Rectal smooth muscle tissue (tissue), 1 donor: ENCODE data around the gene COL17A1.

ENCODE experiments used
- H3K27ac ChIP-seq: one replicate; pipeline ENCODE4 v1.7.0; 2013; ENCODE audit warnings: low read depth, low read length, inconsistent platforms
- H3K27me3 ChIP-seq: one replicate; pipeline ENCODE4 v1.7.0; 2013; ENCODE audit warnings: low read length; ENCODE audit not compliant: control insufficient read depth, insufficient read depth
- H3K36me3 ChIP-seq: one replicate; pipeline ENCODE4 v1.7.0; 2013; ENCODE audit warnings: low read length; ENCODE audit not compliant: control insufficient read depth, insufficient read depth
- H3K4me1 ChIP-seq: one replicate; pipeline ENCODE4 v1.7.0; 2013; ENCODE audit warnings: low read length; ENCODE audit not compliant: control insufficient read depth, insufficient read depth
- H3K4me3 ChIP-seq: one replicate; pipeline ENCODE4 v1.7.0; 2013; ENCODE audit warnings: low read length
- H3K9ac ChIP-seq: one replicate; pipeline ENCODE4 v1.7.0; 2013; ENCODE audit warnings: low read length

COL17A1 gene

DNA sequence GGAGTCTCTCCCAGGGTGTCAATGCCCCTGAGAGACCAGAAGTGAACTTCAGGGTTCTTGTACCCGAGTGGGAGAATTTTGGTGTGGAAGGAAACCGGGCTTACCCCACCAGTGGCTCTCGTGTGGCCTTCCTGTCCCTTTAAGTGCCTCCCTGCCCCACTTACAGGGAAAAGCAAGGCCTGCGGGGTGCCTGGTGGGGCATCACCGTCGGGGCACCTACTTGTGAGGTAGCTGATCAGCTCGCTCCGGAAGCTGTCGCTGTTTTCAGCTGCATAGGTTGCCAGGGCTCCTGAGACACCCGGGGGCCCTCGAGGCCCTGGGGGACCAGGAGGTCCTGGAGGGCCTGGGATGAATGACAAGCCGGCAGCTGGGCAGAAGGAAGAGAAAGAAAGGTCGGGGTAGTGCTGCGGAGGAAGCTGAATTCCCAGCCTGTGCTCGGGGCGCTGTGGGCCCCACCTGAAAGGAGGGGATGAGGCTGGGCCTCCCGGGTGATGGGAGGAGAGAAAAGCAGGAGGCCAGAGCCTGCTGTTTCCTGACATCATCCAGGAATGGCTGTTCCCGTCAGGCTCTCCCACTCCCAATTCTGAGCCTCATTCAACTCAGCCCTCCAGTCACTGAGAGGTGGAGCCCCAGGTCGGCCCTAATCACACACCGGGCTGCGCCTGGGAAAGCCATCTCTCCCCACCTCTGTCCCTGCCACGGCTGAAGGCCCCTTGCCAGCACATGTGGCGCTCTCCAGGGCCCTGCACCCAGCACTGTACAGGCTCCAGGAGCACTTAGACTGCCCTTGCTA is 51.1 kb downstream of the COL17A1 start:
- Histone ChIP-seq H3K27me3 (no peaks in the 10 kb centered on the region), H3K9ac (no peak overlapping the region), H3K4me1 (no peaks in the 10 kb centered on the region), H3K36me3 (peaks cover 3% of the 10 kb centered on the region), H3K4me3 (no peak overlapping the region), H3K27ac (no peak overlapping the region)

DNA sequence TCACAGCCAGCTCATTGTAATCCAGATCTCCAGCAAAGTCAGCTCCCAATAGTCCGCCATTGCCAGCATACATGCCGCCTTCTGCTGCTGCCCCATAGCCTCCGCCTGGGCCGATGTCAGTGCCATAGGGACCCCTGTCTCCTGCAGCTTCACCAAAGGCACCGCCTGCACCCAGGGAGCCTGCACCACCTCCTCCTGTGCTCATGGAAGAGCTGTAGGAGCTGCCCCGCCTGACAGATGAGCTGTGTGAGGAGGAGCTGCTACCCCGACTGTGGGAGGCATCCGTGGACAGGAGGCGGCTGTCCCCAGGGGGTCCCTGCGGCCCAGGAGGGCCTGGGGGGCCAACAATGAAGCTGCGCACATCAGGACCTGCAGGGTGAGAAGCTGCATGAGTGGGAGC is 51.7 kb downstream of the COL17A1 start:
- Histone ChIP-seq H3K27me3 (no peaks in the 10 kb centered on the region), H3K4me1 (no peaks in the 10 kb centered on the region), H3K36me3 (peaks cover 3% of the 10 kb centered on the region), H3K9ac (no peak overlapping the region), H3K4me3 (no peak overlapping the region), H3K27ac (no peak overlapping the region)

GRCh38 chr10:104033401-104033930 is 52.2 kb downstream of the COL17A1 start:
- Histone ChIP-seq H3K9ac (no peak overlapping the region), H3K4me1 (no peaks in the 10 kb centered on the region), H3K27ac (no peak overlapping the region), H3K4me3 (no peak overlapping the region), H3K27me3 (no peaks in the 10 kb centered on the region), H3K36me3 (peaks cover 3% of the 10 kb centered on the region)

GRCh38 chr10:104032144-104032775 is 53.4 kb downstream of the COL17A1 start:
- Histone ChIP-seq H3K9ac (no peak overlapping the region), H3K4me3 (no peak overlapping the region), H3K27me3 (no peaks in the 10 kb centered on the region), H3K27ac (no peak overlapping the region), H3K36me3 (peaks cover 3% of the 10 kb centered on the region), H3K4me1 (no peaks in the 10 kb centered on the region)

DNA sequence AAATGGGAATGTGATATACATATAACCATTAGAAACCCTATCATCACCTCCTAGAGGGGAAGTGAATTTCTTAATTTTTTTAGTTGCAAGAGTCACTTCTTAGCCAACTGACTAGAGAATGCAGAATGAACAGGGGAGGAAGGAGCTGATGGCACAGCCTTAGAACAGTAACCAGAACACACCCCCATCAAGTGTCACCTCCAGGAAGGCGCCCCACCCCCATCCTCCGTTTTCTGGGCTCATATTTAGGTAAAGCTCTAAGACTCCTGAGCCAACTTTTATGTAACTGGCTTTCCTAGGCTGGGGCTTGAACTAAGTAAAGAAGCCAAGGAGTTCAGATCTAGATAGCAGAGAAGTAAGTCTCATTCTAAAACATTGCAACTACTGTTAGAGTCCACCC is 54.0 kb downstream of the COL17A1 start:
- Histone ChIP-seq H3K9ac (no peak overlapping the region), H3K36me3 (peaks cover 3% of the 10 kb centered on the region), H3K27ac (no peak overlapping the region), H3K4me3 (no peak overlapping the region), H3K27me3 (no peaks in the 10 kb centered on the region), H3K4me1 (no peaks in the 10 kb centered on the region)

GRCh38 chr10:104029521-104029860 is 56.2 kb downstream of the COL17A1 start:
- Histone ChIP-seq H3K9ac (no peak overlapping the region), H3K4me3 (no peak overlapping the region), H3K4me1 (no peaks in the 10 kb centered on the region), H3K27ac (no peak overlapping the region), H3K36me3 (peaks cover 5% of the 10 kb centered on the region), H3K27me3 (no peaks in the 10 kb centered on the region)

DNA sequence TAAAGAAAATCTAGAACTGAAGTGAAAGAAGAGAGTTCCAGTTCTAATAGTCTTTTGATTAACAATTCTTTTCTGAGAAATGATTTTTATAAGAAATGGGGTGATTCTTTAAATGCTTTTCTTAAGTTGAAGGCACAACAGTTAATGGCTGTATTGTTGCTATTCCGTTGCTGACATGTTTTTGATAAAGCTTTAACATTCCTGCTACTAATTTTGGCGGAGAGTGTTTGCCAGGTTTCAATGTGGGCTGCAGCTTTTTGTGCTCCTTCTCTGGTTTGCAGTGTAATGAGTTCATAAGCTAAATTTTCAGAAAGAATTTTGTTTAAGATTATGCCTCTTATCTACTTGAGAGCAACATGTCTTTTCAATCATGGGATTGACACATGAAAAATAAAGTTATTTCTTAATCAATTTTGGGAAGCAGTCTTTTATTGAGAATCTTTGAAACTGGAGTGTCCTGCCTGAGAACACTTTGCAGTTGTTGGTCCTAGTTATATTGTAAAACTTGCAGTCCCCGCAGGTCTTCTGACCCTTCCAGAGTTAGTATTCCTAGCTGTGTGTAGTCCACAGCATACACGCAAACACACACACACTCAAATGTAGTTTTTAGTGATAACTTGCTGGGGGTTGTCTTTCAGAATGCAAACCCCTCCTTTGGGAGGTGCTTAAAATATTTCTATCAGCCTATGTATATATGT is 56.7 kb downstream of the COL17A1 start:
- no peak overlapping the region for H3K9ac ChIP-seq
- H3K4me1 ChIP-seq, result no peaks in the 10 kb centered on the region
- no peaks in the 10 kb centered on the region for H3K27me3 ChIP-seq
- H3K27ac ChIP-seq, result no peak overlapping the region
- peaks cover 9% of the 10 kb centered on the region for H3K36me3 ChIP-seq
- no peak overlapping the region for H3K4me3 ChIP-seq

GRCh38 chr10:104028146-104028545 is 57.5 kb downstream of the COL17A1 start:
- Histone ChIP-seq H3K36me3 (peaks cover 15% of the 10 kb centered on the region), H3K4me1 (no peaks in the 10 kb centered on the region), H3K27ac (no peak overlapping the region), H3K9ac (no peak overlapping the region), H3K4me3 (no peak overlapping the region), H3K27me3 (no peaks in the 10 kb centered on the region)

- no peak overlapping the region for H3K9ac ChIP-seq
- H3K4me3 ChIP-seq, result no peak overlapping the region
- no peaks in the 10 kb centered on the region for H3K27me3 ChIP-seq
- peaks cover 18% of the 10 kb centered on the region for H3K36me3 ChIP-seq
- H3K27ac ChIP-seq, result no peak overlapping the region
- no peaks in the 10 kb centered on the region for H3K4me1 ChIP-seq
Measured at GRCh38 chr10:104026762-104027161, 58.9 kb downstream of the COL17A1 start.

GRCh38 chr10:104025524-104025923 is 60.2 kb downstream of the COL17A1 start:
- peaks cover 20% of the 10 kb centered on the region for H3K36me3 ChIP-seq
- no peaks in the 10 kb centered on the region for H3K27me3 ChIP-seq
- no peaks in the 10 kb centered on the region for H3K4me1 ChIP-seq
- H3K27ac ChIP-seq, result no peak overlapping the region
- no peak overlapping the region for H3K4me3 ChIP-seq
- H3K9ac ChIP-seq, result no peak overlapping the region

- H3K27ac ChIP-seq, result no peak overlapping the region
- peaks cover 25% of the 10 kb centered on the region for H3K36me3 ChIP-seq
Measured at GRCh38 chr10:104022026-104022425, 63.7 kb downstream of the COL17A1 start.

GRCh38 chr10:104021246-104021645 is 64.4 kb downstream of the COL17A1 start:
- H3K27ac ChIP-seq, result no peak overlapping the region
- H3K36me3 ChIP-seq, result peaks cover 27% of the 10 kb centered on the region
- no peak overlapping the region for H3K4me3 ChIP-seq

More at GRCh38 chr10:104022026-104022425, 63.7 kb downstream of the COL17A1 start:
- Histone ChIP-seq H3K9ac (no peak overlapping the region), H3K27me3 (no peaks in the 10 kb centered on the region), H3K4me3 (no peak overlapping the region), H3K4me1 (no peaks in the 10 kb centered on the region)

More at GRCh38 chr10:104021246-104021645, 64.4 kb downstream of the COL17A1 start:
- Histone ChIP-seq H3K4me1 (no peaks in the 10 kb centered on the region), H3K9ac (no peak overlapping the region), H3K27me3 (no peaks in the 10 kb centered on the region)
